Stimulated activated memory B cell treated with anti-CD40 and anti-IgM and Interleukin-4, amounts not matched to agents 10 μg/mL and 1 μg/mL and 100 μg/mL, for 72 hours (primary cell): ENCODE data around the gene MFAP2.
A peak's percentile ranks its signal among the peaks of the same experiment; 100 is the strongest.

ENCODE experiments used
- ATAC-seq: fragments of 150-1000 bp; cut with Tn5 transposase; 2 replicates; pipeline ENCODE4 v1.10.0; 2021
- H3K27ac Mint-ChIP-seq: one replicate; pipeline ENCODE4 v1.8.0; 2022; ENCODE audit warnings: mild to moderate bottlenecking, mixed read lengths
- H3K27me3 Mint-ChIP-seq: one replicate; pipeline ENCODE4 v1.8.0; 2022; ENCODE audit warnings: mixed read lengths
- H3K36me3 Mint-ChIP-seq: one replicate; pipeline ENCODE4 v1.8.0; 2022; ENCODE audit warnings: mixed read lengths
- H3K4me1 Mint-ChIP-seq: one replicate; pipeline ENCODE4 v1.8.0; 2022; ENCODE audit warnings: mixed read lengths
- H3K4me3 Mint-ChIP-seq: one replicate; pipeline ENCODE4 v1.8.0; 2022; ENCODE audit warnings: mild to moderate bottlenecking, moderate library complexity, mixed read lengths
- H3K9me3 Mint-ChIP-seq: one replicate; pipeline ENCODE4 v1.8.0; 2022; ENCODE audit warnings: mixed read lengths

Gene MFAP2

DNA sequence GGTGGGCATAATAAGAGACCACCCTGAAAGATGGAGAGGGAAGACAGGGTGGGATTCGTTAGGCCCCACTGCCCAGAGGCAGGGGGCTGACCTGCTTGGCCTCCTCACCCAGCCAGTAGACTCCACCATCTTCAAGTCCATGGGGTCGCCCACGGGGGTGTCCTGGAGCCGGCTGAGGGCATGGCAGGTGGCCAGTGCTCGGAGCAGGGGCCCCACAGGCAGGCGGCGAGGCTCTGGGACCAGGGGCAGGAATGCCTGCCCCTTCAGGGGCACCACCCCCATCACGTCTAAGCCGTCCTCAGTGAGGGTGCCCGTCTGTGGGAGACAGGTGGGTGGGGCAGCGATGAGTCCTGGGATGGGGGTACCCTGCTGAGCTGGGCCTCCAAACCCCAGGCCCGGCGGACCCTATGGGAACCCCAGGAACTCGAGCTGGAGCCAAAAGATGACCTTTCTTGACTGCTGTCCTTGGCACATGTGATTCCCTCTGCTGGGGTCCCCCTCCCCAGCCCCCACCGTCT lies 13.2 kb upstream of the MFAP2 start:
- H3K4me3 Mint-ChIP-seq: no peak overlapping the region
- no peak for ATAC-seq
- H3K36me3 Mint-ChIP-seq: peaks cover 33% of the 10 kb centered on the region
- no peaks in the 10 kb centered on the region for H3K9me3 Mint-ChIP-seq
- H3K27me3 Mint-ChIP-seq: no peaks in the 10 kb centered on the region
- H3K27ac Mint-ChIP-seq: no peak overlapping the region
- no peaks in the 10 kb centered on the region for H3K4me1 Mint-ChIP-seq

DNA sequence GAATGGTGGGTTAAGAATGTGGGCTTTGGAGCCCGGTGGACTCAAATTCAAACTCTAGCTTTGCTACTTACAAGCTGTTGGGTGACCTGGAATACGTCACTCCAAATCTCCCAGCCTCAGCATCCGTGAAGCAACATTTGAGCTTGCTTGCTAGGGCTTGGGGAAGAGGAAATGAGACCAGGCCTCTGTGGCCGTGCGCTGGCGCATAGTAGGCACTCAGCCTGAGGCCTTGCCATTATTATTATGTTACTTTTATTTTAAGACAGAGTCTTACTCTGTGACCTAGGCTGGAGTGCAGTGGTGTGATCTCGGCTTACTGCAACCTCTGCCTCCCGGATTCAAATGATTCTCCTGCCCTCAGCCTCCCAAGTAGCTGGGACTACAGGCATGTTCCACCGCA lies 12.3 kb upstream of the MFAP2 start:
- Mint-ChIP-seq H3K36me3 (peaks cover 31% of the 10 kb centered on the region), H3K9me3 (no peaks in the 10 kb centered on the region), H3K4me3 (no peak overlapping the region), H3K4me1 (no peaks in the 10 kb centered on the region), H3K27me3 (no peaks in the 10 kb centered on the region), H3K27ac (no peak overlapping the region)
- no peak for ATAC-seq

DNA sequence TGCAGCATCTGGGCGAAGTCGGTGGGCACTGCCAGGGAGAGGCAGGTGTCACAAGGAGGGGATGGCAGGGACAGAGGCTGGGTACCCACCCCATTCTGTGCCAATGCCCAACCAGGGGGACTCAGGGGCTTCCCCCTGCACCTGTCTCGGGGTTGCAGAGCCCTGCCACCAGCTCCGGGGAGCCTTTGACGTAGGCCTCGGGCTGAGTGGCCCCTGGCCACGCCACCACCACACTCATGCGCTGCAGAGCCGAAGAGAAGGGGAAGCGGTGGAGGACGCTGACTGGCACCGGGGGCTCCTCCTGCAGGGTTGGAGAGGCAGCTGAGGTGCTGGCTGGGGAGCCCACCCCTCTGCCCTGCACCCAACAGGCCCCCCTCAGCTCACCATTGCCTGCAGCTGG lies 11.7 kb upstream of the MFAP2 start:
- Mint-ChIP-seq H3K27me3 (no peaks in the 10 kb centered on the region), H3K4me3 (no peak overlapping the region), H3K27ac (no peak overlapping the region), H3K36me3 (peaks cover 36% of the 10 kb centered on the region), H3K9me3 (no peaks in the 10 kb centered on the region), H3K4me1 (no peaks in the 10 kb centered on the region)
- ATAC-seq: no peak

DNA sequence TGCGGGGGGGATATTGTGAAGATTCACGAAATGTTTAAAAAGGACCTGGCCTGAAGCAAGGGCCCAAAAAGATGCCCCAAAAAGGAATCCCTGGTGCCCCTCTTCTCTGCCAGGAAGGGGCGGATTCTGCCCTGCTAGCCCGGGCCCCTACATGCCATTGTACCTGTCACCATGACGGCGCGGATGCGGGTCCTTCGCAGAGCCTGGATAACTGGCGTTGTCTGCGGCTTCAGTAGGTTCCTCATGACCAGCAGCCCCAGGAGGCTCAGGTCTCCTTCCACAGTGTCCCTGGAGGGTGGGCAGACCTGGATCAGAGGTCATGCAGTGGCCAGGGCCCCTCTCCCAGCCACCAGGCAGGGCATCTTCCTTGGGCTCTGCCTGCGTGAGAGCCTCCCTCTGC lies 11.2 kb upstream of the MFAP2 start:
- no peaks in the 10 kb centered on the region for H3K27me3 Mint-ChIP-seq
- H3K9me3 Mint-ChIP-seq: no peaks in the 10 kb centered on the region
- no peak overlapping the region for H3K27ac Mint-ChIP-seq
- H3K4me3 Mint-ChIP-seq: no peak overlapping the region
- no peaks in the 10 kb centered on the region for H3K4me1 Mint-ChIP-seq
- H3K36me3 Mint-ChIP-seq: peaks cover 41% of the 10 kb centered on the region
- ATAC-seq: no peak

DNA sequence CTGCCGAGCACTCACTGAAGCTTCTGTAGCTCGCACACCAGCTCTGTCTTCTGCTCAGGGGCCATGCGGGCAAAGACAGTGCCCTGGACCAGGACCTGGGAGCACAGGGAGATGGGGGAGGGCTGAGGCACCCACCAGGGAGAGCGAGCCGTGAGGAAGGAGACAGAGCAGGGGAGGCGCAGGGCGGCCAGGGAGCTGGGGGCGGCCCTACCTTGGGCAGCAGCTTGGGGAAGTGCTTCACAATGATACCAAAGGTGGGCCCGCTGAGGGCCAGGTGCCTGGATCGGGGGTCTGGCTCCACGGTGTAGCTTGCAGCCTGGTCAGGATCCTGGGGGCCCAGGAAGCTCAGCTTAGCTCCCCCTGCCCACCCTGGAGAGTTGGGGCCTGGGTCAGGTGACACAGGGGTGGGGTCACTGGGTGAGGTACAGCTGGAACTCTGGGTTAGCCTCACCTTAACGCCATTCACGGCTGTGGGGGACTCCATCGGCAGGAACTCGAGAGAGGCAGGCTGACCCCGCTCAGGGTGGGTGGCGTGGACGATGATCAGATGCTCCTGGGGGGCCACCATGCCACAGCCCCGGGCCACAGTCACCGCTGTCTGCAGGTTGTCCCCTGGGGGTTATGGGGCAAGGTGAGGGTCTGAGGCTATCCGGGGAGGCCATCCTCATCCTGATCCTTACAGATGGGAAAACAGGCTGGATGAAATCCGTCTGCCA lies 9.4 kb upstream of the MFAP2 start:
- Mint-ChIP-seq H3K27me3 (no peaks in the 10 kb centered on the region), H3K9me3 (no peaks in the 10 kb centered on the region), H3K36me3 (peaks cover 40% of the 10 kb centered on the region), H3K27ac (no peak overlapping the region), H3K4me1 (no peaks in the 10 kb centered on the region), H3K4me3 (no peak overlapping the region)
- no peak for ATAC-seq

DNA sequence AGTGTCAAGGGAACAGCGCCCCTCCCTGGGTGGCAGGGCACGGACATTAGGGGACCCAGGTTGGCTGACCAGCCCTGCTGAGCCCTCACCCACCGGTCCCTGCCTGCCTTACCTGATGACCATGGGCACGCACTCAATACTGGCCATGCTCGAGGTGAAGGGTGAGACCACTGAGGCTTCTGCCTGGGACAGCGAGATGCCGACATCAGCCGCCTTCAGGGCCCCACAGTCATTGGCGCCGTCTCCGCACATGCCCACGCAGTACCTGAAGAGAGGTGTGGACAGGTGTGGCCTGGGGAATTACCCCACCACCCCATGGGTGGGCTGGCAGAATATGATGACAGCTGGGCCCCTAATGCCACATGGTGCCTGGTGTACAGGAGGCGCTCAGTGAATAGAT lies 7.8 kb upstream of the MFAP2 start:
- ATAC-seq: no peak
- Mint-ChIP-seq H3K4me1 (no peaks in the 10 kb centered on the region), H3K4me3 (no peak overlapping the region), H3K27me3 (peaks cover 5% of the 10 kb centered on the region), H3K27ac (no peak overlapping the region), H3K9me3 (no peaks in the 10 kb centered on the region), H3K36me3 (peaks cover 38% of the 10 kb centered on the region)

DNA sequence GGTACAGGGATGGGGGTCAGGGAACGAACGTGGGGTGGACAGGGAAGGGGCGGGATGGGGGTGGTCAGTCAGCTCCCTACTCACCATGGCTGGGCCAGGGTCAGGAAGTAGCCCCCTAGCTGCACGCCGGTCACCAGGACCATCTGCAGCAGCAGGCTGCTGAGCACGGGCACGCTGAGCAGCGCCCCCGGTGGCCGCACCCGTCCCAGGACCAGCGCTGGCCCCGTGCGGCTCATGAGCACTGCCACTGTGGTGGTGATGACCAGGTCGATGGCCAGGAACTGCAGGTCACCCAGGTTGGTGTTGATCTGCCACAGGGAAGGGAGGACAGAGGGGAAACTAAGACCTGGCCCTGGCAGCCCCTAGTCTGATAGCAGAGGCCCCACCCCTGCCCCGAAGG lies 6.5 kb upstream of the MFAP2 start:
- H3K36me3 Mint-ChIP-seq: peaks cover 38% of the 10 kb centered on the region
- no peak for ATAC-seq
- H3K9me3 Mint-ChIP-seq: no peaks in the 10 kb centered on the region
- H3K27ac Mint-ChIP-seq: no peak overlapping the region
- H3K4me3 Mint-ChIP-seq: no peak overlapping the region
- H3K4me1 Mint-ChIP-seq: no peaks in the 10 kb centered on the region
- peaks cover 14% of the 10 kb centered on the region for H3K27me3 Mint-ChIP-seq

DNA sequence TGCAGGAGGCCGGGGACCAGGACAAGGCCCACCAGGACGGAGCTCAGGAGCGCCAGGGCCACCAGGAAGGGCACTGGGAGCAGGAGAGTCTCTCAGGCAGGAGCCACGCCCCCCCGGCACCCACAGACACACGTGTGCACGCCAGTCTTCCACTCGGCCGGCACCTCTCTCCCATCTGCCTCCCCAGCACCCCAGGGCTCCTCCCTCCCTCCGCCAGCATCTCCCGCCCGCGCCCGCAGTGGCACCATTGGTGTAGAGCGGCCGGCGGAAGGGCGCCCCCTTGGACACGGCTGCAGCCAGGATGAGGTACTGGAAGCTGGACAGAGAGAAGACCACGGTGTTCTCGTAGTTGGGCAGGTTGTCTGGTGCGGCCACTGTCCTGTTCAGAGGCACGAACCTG lies 6.1 kb upstream of the MFAP2 start:
- H3K4me3 Mint-ChIP-seq: no peak overlapping the region
- H3K4me1 Mint-ChIP-seq: peaks cover under 1% of the 10 kb centered on the region
- peaks cover 38% of the 10 kb centered on the region for H3K36me3 Mint-ChIP-seq
- H3K27me3 Mint-ChIP-seq: peaks cover 17% of the 10 kb centered on the region
- H3K27ac Mint-ChIP-seq: no peak overlapping the region
- peak; percentile 43 for ATAC-seq
- H3K9me3 Mint-ChIP-seq: no peaks in the 10 kb centered on the region

DNA sequence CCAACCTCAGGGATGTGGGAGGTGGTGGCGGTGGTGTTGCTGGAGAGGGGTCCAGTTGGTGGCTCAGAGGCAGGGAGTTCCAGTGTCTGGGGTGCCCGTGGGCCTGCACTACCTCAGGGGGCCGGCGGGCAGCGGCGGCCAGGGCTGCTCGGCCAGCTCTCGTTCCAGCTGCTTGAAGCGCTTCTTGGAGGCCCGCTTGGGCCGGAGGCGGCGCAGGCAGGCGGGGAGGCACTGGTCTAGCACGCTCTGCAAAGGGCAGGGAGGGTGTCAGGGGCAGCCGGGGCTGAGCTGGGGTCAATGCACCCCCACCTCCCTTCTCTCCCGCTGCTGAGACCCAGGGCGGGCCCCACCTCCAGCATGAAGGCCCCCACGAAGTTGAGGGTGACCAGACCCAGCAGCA lies 5.7 kb upstream of the MFAP2 start:
- peaks cover 5% of the 10 kb centered on the region for H3K4me1 Mint-ChIP-seq
- H3K36me3 Mint-ChIP-seq: peaks cover 38% of the 10 kb centered on the region
- H3K27me3 Mint-ChIP-seq: peaks cover 21% of the 10 kb centered on the region
- no peak overlapping the region for H3K4me3 Mint-ChIP-seq
- H3K9me3 Mint-ChIP-seq: no peaks in the 10 kb centered on the region
- no peak overlapping the region for H3K27ac Mint-ChIP-seq
- ATAC-seq: no peak

DNA sequence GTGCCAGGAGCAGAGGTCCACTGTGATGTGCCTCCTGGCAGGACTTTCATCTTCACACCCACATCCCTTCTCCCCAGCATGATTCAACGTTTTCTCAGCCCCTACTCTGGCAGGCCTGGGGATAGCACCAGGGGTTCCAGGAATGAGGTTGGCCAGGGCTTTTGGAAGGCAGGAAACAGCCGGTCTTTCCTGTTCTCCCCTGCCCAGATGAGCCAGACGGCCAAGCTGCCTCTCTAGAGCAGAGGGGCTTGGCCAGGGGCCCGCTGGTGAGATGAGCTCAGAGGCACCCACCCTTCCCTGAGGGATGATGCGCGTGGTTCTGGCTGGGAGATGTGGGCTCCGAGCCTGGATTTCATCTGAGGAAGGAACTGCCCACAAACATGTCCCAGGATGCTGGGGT lies 4.3 kb upstream of the MFAP2 start:
- no peaks in the 10 kb centered on the region for H3K9me3 Mint-ChIP-seq
- ATAC-seq: no peak
- H3K27ac Mint-ChIP-seq: no peak overlapping the region
- H3K4me3 Mint-ChIP-seq: no peak overlapping the region
- peaks cover 35% of the 10 kb centered on the region for H3K27me3 Mint-ChIP-seq
- peaks cover 10% of the 10 kb centered on the region for H3K4me1 Mint-ChIP-seq
- H3K36me3 Mint-ChIP-seq: peaks cover 37% of the 10 kb centered on the region

DNA sequence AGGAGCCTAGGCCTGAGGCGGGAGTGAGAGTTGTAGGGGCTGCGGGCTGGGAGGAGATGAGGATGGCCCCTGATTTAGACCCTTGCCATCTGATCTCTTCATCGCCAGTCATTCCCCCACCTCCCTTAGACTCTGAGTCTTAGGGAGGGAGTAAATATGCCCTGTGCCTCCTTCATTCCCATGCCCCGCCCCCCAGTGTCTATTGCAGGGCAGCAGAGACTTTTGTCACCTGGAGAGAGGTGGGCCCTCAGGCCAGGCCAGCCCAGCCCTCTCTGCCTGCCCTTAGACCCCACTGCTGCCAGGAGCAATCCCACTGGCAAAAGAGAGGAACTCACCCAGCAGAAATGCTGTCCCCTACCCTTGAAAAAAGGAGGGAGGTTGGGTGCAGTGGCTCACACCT lies 3.2 kb upstream of the MFAP2 start:
- Mint-ChIP-seq H3K27ac (no peak overlapping the region), H3K36me3 (peaks cover 28% of the 10 kb centered on the region), H3K9me3 (no peaks in the 10 kb centered on the region), H3K4me3 (no peak overlapping the region), H3K4me1 (peaks cover 10% of the 10 kb centered on the region), H3K27me3 (peaks cover 41% of the 10 kb centered on the region)
- ATAC-seq: peak; percentile 12

DNA sequence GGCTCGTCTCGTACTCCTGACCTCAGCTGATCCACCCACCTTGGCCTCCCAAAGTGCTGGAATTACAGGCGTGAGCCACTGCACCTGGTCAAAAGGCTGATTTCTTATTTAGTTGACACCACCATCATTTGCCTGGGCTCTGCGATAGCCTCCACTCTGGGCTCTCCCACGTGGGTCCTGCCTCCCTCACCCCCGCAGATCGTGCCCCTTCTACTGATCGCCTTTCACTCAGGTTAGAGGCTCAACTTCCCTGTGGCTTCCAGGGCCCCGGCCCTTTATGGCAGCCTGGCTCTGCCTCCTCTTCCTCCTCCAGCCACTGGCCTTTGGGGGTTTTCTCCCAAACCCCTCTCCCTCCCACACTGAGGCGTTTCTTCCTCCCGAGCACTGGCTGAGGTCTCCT lies 2.5 kb upstream of the MFAP2 start:
- no peaks in the 10 kb centered on the region for H3K9me3 Mint-ChIP-seq
- no peak for ATAC-seq
- no peak overlapping the region for H3K4me3 Mint-ChIP-seq
- peaks cover 10% of the 10 kb centered on the region for H3K4me1 Mint-ChIP-seq
- H3K27ac Mint-ChIP-seq: no peak overlapping the region
- H3K36me3 Mint-ChIP-seq: peaks cover 24% of the 10 kb centered on the region
- H3K27me3 Mint-ChIP-seq: peaks cover 41% of the 10 kb centered on the region

DNA sequence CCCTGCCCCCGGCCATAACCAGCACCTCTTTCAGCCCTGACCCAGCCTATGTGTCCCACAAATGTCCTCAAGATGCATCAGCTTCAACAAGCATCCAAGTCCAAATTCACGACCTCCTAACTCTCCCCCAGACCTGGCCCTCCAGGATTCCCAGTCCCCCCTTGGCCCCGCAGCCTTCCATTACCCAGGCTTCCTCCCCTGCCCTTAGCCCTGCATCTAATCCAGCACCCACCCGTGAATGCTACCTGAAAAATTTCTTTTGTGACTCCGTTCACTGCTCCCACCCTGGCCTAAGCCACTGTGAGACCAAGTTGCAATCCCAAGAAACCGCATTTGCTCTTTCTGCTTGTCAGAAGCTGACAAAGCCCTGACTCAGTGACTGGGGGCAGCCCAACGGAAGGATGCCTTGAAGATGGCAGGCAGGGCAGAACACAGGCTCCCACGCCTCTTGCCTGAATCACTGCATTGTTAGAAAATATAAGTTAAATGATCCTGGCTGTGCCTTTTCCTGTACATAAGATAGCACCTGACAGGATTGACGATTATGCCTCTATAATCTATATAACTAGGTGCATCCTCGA lies 939 bp upstream of the MFAP2 start:
- H3K4me1 Mint-ChIP-seq: peaks cover 10% of the 10 kb centered on the region
- no peak overlapping the region for H3K27ac Mint-ChIP-seq
- peak overlapping the region; percentile 42 for H3K4me3 Mint-ChIP-seq
- H3K36me3 Mint-ChIP-seq: peaks cover 11% of the 10 kb centered on the region
- H3K27me3 Mint-ChIP-seq: peaks cover 41% of the 10 kb centered on the region
- no peaks in the 10 kb centered on the region for H3K9me3 Mint-ChIP-seq
- no peak for ATAC-seq

DNA sequence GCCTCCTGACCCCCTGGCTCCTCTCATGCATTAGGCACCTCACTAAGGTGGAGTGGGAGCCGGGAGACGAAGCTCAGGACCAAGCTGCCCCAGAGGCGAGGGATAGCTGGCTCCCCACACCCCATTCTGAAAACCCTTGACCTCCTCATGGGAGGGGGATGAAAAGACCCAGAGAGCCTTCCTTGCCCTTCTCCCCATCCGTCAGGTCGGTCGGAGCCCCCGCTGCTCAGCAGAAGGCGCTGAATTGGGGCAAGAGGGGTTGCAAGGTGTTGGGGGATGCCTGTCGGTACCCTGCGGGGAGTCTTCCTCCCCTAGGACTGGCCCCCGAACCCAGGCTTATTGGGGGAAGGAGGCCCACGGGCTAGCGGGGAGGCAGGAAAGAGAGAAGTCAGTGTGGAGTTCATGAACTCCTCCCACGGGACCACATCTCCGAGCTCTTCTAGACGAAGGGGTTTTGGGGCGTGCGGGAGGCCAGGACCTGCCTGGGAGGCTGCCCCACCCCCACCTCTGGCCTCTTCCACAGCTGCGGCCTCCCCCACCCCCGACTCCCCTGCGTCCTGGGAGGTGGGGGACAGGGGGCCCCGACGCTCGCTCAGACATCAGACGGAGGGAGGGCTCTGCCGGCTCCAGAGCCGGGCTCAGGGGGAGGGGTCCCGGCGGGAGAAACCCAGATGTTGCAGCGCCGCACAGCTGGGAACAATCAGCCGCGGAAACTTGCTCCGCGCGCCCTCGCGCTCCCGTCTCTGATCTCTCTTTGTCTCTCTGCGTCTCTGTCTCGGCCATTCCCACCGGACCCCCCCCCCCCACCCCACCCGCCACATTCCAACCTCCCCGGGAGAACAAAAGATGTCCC lies 719 bp downstream of the MFAP2 start:
- H3K27ac Mint-ChIP-seq: no peak overlapping the region
- peaks cover 41% of the 10 kb centered on the region for H3K27me3 Mint-ChIP-seq
- ATAC-seq: no peak
- no peaks in the 10 kb centered on the region for H3K36me3 Mint-ChIP-seq
- no peaks in the 10 kb centered on the region for H3K9me3 Mint-ChIP-seq
- H3K4me1 Mint-ChIP-seq: peaks cover 10% of the 10 kb centered on the region
- H3K4me3 Mint-ChIP-seq: peak overlapping the region; percentile 66

DNA sequence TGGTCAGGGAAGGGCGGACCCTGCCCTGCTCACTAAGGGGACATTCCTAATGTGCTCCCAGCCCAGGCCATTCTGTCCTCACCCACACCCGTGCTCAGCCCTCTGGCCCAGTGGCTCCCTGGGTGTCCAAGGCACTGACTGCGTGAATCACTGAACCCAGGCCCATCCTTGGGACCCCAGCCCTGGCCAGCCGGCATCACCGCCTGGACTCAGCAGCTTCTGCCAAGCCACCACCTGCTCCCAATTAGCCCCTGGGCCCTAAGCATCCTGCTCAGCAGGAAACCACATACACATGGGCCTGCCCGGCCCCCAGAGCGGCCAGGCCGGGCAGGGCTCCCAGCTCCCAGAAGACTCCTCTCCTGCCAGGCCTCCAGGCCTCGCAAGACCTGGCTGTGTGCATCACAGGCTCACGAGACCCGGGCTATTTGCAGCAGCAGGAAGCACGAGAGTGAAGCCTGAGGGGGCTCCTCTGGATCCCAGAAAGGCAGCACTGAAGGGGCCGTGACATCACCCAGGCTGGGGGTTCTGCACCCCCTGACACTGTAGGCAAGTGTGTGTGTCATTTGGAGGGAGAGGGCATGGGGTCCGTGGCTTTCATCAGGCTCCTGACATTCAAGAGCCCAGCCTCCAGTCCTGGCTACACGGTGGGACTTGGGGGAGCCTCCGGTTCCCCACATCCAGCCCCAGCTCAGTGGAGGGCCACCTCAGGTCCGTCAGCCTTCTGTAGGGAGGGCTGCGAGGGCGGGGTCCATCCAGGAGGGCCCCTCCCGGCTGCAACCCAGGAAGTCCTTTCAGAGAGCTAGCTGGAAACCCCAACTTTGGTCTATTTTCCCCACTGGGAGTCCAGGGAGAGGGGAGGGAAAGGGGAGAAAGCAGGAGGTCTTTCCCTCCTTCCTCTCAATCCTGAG lies 1.6 kb downstream of the MFAP2 start:
- H3K27ac Mint-ChIP-seq: no peak overlapping the region

More for the DNA sequence above, 1.6 kb downstream of the MFAP2 start:
- ATAC-seq: no peak
- Mint-ChIP-seq H3K4me3 (no peak overlapping the region), H3K27me3 (peaks cover 41% of the 10 kb centered on the region), H3K4me1 (peaks cover 10% of the 10 kb centered on the region), H3K36me3 (no peaks in the 10 kb centered on the region), H3K9me3 (no peaks in the 10 kb centered on the region)
